ENCODE results near the gene GRPEL1.

DNA sequence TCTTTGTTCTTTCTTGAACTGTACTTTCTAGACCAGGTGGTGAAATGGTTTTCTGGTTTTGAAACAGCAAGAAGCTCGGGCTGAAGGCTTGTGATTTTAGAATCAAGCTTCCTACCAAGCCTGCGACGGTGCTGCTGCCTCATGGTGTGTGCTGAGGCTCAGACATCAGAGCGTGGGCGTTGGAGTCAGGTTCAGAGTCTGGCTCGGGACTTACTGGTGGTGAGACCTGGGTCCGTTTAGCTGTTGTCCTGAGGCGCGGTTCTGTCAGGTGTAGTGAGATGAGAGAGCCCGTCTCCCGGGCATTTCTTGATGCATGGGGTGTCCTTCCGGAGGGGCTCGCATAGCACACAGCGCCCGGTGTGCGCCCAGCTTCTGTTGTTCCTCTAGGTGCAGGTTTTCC lies 44.4 kb downstream of the GRPEL1 start:
- TF ChIP-seq EZH2phosphoT487 (IDR thresholded peaks at IDR 0.05; ENCODE audit: low read depth), result no peak
- TF ChIP-seq, protein P1, sequence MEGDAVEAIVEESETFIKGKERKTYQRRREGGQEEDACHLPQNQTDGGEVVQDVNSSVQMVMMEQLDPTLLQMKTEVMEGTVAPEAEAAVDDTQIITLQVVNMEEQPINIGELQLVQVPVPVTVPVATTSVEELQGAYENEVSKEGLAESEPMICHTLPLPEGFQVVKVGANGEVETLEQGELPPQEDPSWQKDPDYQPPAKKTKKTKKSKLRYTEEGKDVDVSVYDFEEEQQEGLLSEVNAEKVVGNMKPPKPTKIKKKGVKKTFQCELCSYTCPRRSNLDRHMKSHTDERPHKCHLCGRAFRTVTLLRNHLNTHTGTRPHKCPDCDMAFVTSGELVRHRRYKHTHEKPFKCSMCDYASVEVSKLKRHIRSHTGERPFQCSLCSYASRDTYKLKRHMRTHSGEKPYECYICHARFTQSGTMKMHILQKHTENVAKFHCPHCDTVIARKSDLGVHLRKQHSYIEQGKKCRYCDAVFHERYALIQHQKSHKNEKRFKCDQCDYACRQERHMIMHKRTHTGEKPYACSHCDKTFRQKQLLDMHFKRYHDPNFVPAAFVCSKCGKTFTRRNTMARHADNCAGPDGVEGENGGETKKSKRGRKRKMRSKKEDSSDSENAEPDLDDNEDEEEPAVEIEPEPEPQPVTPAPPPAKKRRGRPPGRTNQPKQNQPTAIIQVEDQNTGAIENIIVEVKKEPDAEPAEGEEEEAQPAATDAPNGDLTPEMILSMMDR (IDR thresholded peaks at IDR 0.05; ENCODE audit: low read depth, low read length), result no peak
